WTC11 (cell line): ENCODE data around the gene AKAP13.

Experiments
- CTCF ChIP-seq: fragments of 200-600 bp; IDR thresholded peaks from 2 replicates; pipeline ENCODE4 v1.8.0; 2022; ENCODE audit warnings: antibody characterized with exemption
- ESRRA ChIP-seq: sonication (generic); formaldehyde crosslinking; IDR thresholded peaks from 2 replicates; pipeline ENCODE4 v1.8.1; 2022; ENCODE audit warnings: mild to moderate bottlenecking, missing genetic modification reagents, borderline replicate concordance
- ETV6 ChIP-seq: sonication (generic); formaldehyde crosslinking; IDR thresholded peaks from 2 replicates; pipeline ENCODE4 v1.8.1; 2022; ENCODE audit warnings: mild to moderate bottlenecking, missing genetic modification reagents
- FOXP1 ChIP-seq: sonication (generic); formaldehyde crosslinking; IDR thresholded peaks from 2 replicates; pipeline ENCODE4 v1.8.0; 2022; ENCODE audit warnings: missing genetic modification reagents, mild to moderate bottlenecking, moderate library complexity, borderline replicate concordance
- HMGA2 ChIP-seq: fragments of 250-450 bp; sonication (Bioruptor Pico); IDR thresholded peaks from 2 replicates; pipeline ENCODE4 v1.4.0; 2021; ENCODE audit warnings: mild to moderate bottlenecking, moderate library complexity
- IRF2 ChIP-seq: sonication (generic); formaldehyde crosslinking; IDR thresholded peaks from 2 replicates; pipeline ENCODE4 v1.8.0; 2022; ENCODE audit warnings: low read depth, missing genetic modification reagents, borderline replicate concordance
- MAX ChIP-seq: sonication (generic); formaldehyde crosslinking; IDR thresholded peaks from 2 replicates; pipeline ENCODE4 v1.8.0; 2022; ENCODE audit warnings: mild to moderate bottlenecking, missing genetic modification reagents
- MLX ChIP-seq: sonication (generic); formaldehyde crosslinking; IDR thresholded peaks from 2 replicates; pipeline ENCODE4 v1.8.1; 2023; ENCODE audit warnings: mild to moderate bottlenecking, missing genetic modification reagents, moderate library complexity

- TF ChIP-seq ESRRA (CRISPR knock-in tag) (no peak), FOXP1 (no peak), CTCF (no peak), MLX (CRISPR knock-in tag) (no peak), ETV6 (CRISPR knock-in tag) (no peak), MAX (CRISPR knock-in tag) (no peak), IRF2 (CRISPR knock-in tag) (no peak), HMGA2 (no peak)
Observed at GRCh38 chr15:85404918-85405866, 24.8 kb downstream of the AKAP13 start.
